ENCODE data around the gene ZP2.
"Not testable (repeated sequence)": the region's sequence is repeated elsewhere in the genome, so short reads cannot be mapped to it uniquely, and the experiment has no call there.

The ZP2 gene

DNA sequence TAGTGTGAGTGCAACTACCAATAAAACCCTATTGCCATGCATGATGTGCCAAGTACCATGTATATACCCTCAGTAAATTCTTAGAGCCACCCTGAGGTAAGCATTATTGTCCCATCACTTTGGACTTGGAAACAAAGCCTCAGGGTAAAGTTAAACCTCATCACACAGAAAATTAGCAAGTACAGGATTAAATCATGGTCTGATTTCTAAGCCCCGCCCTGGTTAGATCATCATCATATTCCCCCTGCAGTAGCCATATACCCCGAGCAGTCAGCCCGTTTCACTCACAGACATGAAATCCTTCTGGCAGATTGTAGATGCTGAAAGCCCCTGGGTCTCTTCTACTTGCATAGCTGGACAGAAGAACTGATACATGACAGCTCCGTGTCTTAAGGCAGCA lies 4.8 kb downstream of the ZP2 start:
- TF ChIP-seq, protein P1, sequence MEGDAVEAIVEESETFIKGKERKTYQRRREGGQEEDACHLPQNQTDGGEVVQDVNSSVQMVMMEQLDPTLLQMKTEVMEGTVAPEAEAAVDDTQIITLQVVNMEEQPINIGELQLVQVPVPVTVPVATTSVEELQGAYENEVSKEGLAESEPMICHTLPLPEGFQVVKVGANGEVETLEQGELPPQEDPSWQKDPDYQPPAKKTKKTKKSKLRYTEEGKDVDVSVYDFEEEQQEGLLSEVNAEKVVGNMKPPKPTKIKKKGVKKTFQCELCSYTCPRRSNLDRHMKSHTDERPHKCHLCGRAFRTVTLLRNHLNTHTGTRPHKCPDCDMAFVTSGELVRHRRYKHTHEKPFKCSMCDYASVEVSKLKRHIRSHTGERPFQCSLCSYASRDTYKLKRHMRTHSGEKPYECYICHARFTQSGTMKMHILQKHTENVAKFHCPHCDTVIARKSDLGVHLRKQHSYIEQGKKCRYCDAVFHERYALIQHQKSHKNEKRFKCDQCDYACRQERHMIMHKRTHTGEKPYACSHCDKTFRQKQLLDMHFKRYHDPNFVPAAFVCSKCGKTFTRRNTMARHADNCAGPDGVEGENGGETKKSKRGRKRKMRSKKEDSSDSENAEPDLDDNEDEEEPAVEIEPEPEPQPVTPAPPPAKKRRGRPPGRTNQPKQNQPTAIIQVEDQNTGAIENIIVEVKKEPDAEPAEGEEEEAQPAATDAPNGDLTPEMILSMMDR (IDR thresholded peaks at IDR 0.05; ENCODE audit: low read depth, low read length, missing control alignments) = no peak
- DNase-seq (ENCODE audit: low read depth) = no peak
- in situ Hi-C loops (cut with HindIII; ENCODE audit: low sequenced_read_pairs) = no loop called here
- H3K4me3 ChIP-seq (ENCODE audit: low read depth, low read length) = no peak overlapping the region

DNA sequence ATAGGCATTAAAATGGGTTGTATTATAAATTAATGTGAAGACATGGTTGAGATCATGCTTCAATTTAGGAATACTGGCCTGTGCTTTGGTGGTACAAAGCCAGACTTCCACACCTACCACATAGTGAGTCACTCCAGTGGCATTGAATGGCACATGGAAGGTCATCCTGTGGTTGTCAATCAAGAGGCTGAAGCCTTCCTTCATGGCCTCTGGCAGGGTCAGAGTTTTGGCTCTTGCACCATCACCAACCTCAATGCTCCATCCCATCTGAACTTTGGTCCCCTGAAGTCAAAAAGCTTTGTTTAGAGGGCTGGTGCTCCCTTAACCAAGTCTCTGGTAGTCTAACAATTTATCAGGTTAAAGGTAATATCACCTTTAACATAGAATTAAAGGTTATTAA lies 6.1 kb downstream of the ZP2 start:
- TF ChIP-seq, protein P1 (IDR thresholded peaks at IDR 0.05; ENCODE audit: low read depth, low read length, missing control alignments) = no peak
- in situ Hi-C loops (cut with HindIII; ENCODE audit: low sequenced_read_pairs) = no loop called here
- no peak for DNase-seq (ENCODE audit: low read depth)
- H3K4me3 ChIP-seq (ENCODE audit: low read depth, low read length) = no peak overlapping the region

DNA sequence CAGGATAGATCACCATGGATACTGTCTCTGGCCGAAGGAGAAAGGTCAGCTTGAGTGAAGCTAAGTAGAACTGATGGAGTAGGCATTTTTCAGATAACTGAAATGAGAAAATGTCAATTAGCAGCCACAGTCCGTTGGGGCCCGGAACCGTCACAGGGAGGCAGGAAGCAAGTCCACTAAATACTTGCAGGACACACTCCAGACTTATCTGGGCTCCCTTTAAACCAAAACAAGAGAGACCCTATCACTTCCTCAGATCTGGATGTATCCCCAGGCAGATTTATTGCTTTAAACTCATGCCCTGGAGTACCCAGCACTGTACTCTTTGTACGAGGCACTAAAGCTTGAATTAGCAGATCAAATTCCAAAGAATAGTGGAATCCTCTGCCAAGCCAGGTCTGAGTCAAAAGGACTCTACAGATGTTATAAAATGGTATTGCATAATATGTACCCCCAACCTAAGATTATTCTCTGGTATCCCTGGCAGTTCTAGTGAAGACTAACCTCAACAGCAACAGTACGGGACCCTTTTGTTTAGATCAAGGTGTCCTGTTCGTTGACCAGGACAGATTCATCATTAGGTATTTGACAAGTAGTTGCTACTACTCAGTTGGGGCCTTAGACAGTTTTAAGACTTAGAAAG lies 8.1 kb downstream of the ZP2 start:
- TF ChIP-seq, protein P1 (IDR thresholded peaks at IDR 0.05; ENCODE audit: low read depth, low read length, missing control alignments) = no peak
- DNase-seq (ENCODE audit: low read depth) = no peak
- no peak overlapping the region for H3K4me3 ChIP-seq (ENCODE audit: low read depth, low read length)
- in situ Hi-C loops (cut with HindIII; ENCODE audit: low sequenced_read_pairs) = no loop called here

DNA sequence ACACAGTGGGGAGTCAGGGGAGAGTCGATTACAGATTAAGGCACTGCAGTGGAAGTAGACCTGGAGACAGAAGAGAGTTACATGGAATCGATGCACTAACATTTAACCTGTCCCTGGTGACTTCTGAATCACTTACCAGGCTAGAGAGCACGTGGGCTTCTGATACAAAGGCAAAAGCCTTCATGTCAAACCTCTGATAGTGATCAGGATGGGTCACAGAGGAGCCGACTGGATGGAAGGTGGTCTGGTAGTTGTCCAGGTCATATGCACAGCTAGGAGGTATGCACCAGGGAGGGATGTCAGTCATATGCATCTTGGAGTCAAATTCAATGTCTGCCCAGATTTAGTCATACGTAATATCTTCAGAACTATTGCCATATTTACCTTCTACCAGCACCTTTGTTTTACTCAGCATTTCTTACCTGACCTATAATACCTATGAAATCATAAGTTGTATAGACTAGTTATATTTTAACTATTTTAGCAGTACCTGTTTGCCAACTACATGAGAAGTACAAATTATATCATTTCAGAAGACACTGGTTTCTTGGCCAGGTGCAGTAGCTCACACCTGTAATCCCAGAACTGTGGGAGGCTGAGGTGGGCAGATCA lies 11.7 kb downstream of the ZP2 start:
- TF ChIP-seq, protein P1 (IDR thresholded peaks at IDR 0.05; ENCODE audit: low read depth, low read length, missing control alignments) = no peak
- no peak overlapping the region for H3K4me3 ChIP-seq (ENCODE audit: low read depth, low read length)
- no peak for DNase-seq (ENCODE audit: low read depth)
- in situ Hi-C loops (cut with HindIII; ENCODE audit: low sequenced_read_pairs) = no loop called here

DNA sequence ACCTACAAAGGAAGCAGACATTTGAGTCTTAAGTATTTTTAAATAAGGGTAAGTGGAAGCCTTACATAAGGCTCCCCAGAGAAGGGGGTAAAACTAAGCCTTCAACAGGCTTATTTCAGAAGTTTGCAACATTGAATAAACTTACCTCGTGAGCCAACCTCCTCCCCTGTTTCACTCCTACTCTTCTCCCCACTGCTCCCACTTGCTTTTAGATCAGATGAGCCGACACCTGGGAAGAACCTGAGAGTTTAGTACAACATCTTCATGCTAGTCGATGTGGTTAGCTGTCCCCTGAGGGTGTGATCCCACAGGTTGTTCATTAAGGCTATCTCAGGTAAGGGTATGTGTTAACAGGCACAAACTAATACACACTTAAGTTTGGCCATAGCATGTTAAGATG lies 13.8 kb downstream of the ZP2 start:
- no peak overlapping the region for H3K4me3 ChIP-seq (ENCODE audit: low read depth, low read length)
- TF ChIP-seq, protein P1 (IDR thresholded peaks at IDR 0.05; ENCODE audit: low read depth, low read length, missing control alignments) = no peak
- no peak for DNase-seq (ENCODE audit: low read depth)
- in situ Hi-C loops (cut with HindIII; ENCODE audit: low sequenced_read_pairs) = no loop called here

DNA sequence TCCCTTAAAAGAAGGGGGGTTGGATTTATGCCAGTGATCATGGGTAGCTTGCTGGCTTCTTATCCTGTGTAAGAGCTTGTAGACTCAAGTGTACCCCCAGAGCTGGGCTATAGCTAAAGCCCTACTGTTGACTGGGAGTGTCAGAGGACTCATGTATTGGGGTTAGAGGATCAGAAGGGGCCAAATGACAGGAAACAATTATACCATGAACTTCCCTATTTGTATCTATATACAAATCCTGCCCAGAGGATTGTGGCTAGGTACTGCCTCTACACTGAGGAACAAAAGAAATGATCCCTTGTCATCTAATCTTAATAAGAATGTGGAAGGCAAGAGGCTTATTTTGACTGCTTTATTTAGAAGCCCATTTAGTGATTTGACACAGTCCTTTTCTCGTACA lies 14.3 kb downstream of the ZP2 start:
- H3K4me3 ChIP-seq (ENCODE audit: low read depth, low read length) = no peak overlapping the region
- DNase-seq (ENCODE audit: low read depth) = no peak
- in situ Hi-C loops (cut with HindIII; ENCODE audit: low sequenced_read_pairs) = no loop called here
- TF ChIP-seq, protein P1 (IDR thresholded peaks at IDR 0.05; ENCODE audit: low read depth, low read length, missing control alignments) = no peak

DNA sequence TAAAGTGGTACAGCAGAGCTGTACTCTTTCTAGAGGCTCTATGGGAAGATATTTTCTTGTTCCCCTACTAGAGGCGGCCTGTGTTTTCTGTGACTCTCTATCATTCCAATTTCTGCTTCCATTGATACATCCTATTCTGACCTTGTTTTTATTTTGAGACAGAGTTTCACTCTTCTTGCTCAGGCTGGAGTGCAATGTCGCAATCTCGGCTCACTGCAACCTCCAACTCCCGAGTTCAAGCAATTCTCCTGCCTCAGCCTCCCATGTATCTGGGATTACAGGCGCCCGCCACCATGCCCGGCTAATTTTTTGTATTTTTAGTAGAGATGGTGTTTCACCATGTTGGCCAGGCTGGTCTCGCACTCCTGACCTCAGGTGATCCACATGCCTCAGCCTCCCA lies 16.0 kb downstream of the ZP2 start:
- in situ Hi-C loops (cut with HindIII; ENCODE audit: low sequenced_read_pairs); DNase-seq (ENCODE audit: low read depth); H3K4me3 ChIP-seq (ENCODE audit: low read depth, low read length): not testable (repeated sequence)
